H1 (cell line): ENCODE results near the gene GLIPR2. TPM values are rescaled to one million over a fixed set of nuclear protein-coding genes. Genes with fewer than 3 reads are reported as not detected.
"Not testable (repeated sequence)": the region's sequence is repeated elsewhere in the genome, so short reads cannot be mapped to it uniquely, and the experiment has no call there.

Source experiments
- CTCF ChIA-PET: fragments of 300-600 bp; sonication (Branson Sonifier 250); formaldehyde crosslinking; loops from one replicate; lab custom pipeline; 2021; ENCODE audit not compliant: partially characterized antibody; lab: Charles Lee
- POLR2A ChIA-PET: fragments of 300-600 bp; sonication (Branson Sonifier 250); formaldehyde crosslinking; loops from one replicate; lab custom pipeline; 2021; ENCODE audit warnings: inconsistent platforms; ENCODE audit not compliant: partially characterized antibody; lab: Charles Lee
- DNase-seq, 2 experiments: peaks; one replicate each; pipeline versions ENCODE4 v3.0.0 to v3.0.0-alpha.2; 2010 to 2022; ENCODE audit warnings: low spot score in 2 of 2, low read depth in 1 of 2, mixed read lengths in 1 of 2
- FAIRE-seq: peaks from 2 replicates; lab custom pipeline; 2011; peaks lifted over from hg19 to GRCh38; lab: Jason Lieb, UNC
- H2AFZ ChIP-seq: 2 replicates; pipeline ENCODE4 v1.8.1; 2012; ENCODE audit warnings: low read length, inconsistent platforms
- H2AK5ac ChIP-seq: 2 replicates; pipeline ENCODE4 v1.6.1; 2013; ENCODE audit warnings: low read depth, low read length
- H2BK120ac ChIP-seq: replicated peaks from 2 replicates; pipeline ENCODE3; 2013; ENCODE audit warnings: low read depth, low read length, inconsistent platforms
- H2BK12ac ChIP-seq: 2 replicates; pipeline ENCODE4 v1.6.1; 2013; ENCODE audit warnings: low read depth, low read length
- H2BK15ac ChIP-seq: 2 replicates; pipeline ENCODE4 v1.6.1; 2013; ENCODE audit warnings: low read length
- H2BK20ac ChIP-seq: 2 replicates; pipeline ENCODE4 v1.6.1; 2013; ENCODE audit warnings: low read length
- H2BK5ac ChIP-seq: 2 replicates; pipeline ENCODE4 v1.6.1; 2013; ENCODE audit warnings: low read depth, low read length
- H3K14ac ChIP-seq: 2 replicates; pipeline ENCODE4 v1.6.1; 2013; ENCODE audit warnings: inconsistent platforms; ENCODE audit not compliant: insufficient read length
- H3K18ac ChIP-seq: 2 replicates; pipeline ENCODE4 v1.6.1; 2013; ENCODE audit warnings: low read length; ENCODE audit errors: extremely low read depth
- H3K23ac ChIP-seq: 2 replicates; pipeline ENCODE4 v1.6.1; 2013; ENCODE audit warnings: inconsistent platforms; ENCODE audit not compliant: insufficient read length
- H3K23me2 ChIP-seq: 2 replicates; pipeline ENCODE4 v1.6.1; 2013; ENCODE audit warnings: low read depth, low read length
- H3K27ac ChIP-seq: 2 replicates; pipeline ENCODE4 v1.6.1; 2011; ENCODE audit warnings: low read depth, low read length, inconsistent platforms
- H3K27me3 ChIP-seq, 4 experiments: replicated peaks in 1 of 4; 1 replicate in 1 of 4; 2 replicates in 3 of 4; pipeline versions ENCODE4 v1.6.1 to v1.8.1; 2011 to 2013; ENCODE audit warnings: low read length in 3 of 4, mild to moderate bottlenecking in 3 of 4, inconsistent platforms in 2 of 4, mixed read lengths in 2 of 4, moderate library complexity in 1 of 4; ENCODE audit not compliant: control insufficient read depth in 3 of 4, insufficient read depth in 3 of 4; ENCODE audit errors: extremely low read depth in 1 of 4
- H3K36me3 ChIP-seq, 4 experiments: 2 replicates each; pipeline versions ENCODE4 v1.6.1 to v1.8.1; 2011 to 2013; ENCODE audit warnings: mild to moderate bottlenecking in 4 of 4, low read length in 3 of 4, moderate library complexity in 2 of 4, control low read depth in 1 of 4, inconsistent platforms in 1 of 4; ENCODE audit not compliant: insufficient read depth in 4 of 4, control insufficient read depth in 2 of 4
- H3K4ac ChIP-seq: replicated peaks from 2 replicates; pipeline ENCODE3; 2013; ENCODE audit warnings: low read length, low read depth, mixed read lengths, inconsistent platforms; ENCODE audit not compliant: insufficient read length
- H3K4me1 ChIP-seq, 4 experiments: replicated peaks in 1 of 4; 1 replicate in 1 of 4; 2 replicates in 3 of 4; pipeline versions ENCODE4 v1.6.1 to v1.8.1; 2011 to 2013; ENCODE audit warnings: low read length in 3 of 4, inconsistent platforms in 2 of 4, mixed read lengths in 1 of 4; ENCODE audit not compliant: insufficient read depth in 4 of 4, control insufficient read depth in 3 of 4
- H3K4me2 ChIP-seq, 2 experiments: 2 replicates each; pipeline versions ENCODE4 v1.6.1 to v1.8.1; 2011 to 2013; ENCODE audit warnings: low read depth in 2 of 2, low read length in 2 of 2, control low read depth in 1 of 2, inconsistent platforms in 1 of 2, mild to moderate bottlenecking in 1 of 2; ENCODE audit not compliant: insufficient read depth in 1 of 2
- H3K4me3 ChIP-seq, 4 experiments: fragments of 200-600, 300-600 bp in 1 of 4; sonication (generic), shearing (Covaris generic), sonication (Bioruptor Twin) in 1 of 4; 2 replicates each; pipeline versions ENCODE4 v1.5.1 to v1.8.1; 2011 to 2016; ENCODE audit warnings: low read length in 4 of 4, low read depth in 3 of 4, control low read depth in 2 of 4, inconsistent platforms in 2 of 4, mild to moderate bottlenecking in 2 of 4, mixed read lengths in 1 of 4, moderate library complexity in 1 of 4; ENCODE audit not compliant: insufficient read depth in 2 of 4; ENCODE audit errors: extremely low read depth in 1 of 4
- H3K56ac ChIP-seq: replicated peaks from 2 replicates; pipeline ENCODE3; 2013; ENCODE audit warnings: low read depth, mild to moderate bottlenecking, mixed read lengths, low read length, inconsistent platforms; ENCODE audit not compliant: insufficient read length
- H3K79me1 ChIP-seq: 2 replicates; pipeline ENCODE4 v1.6.1; 2013; ENCODE audit warnings: low read depth, low read length, control low read depth
- H3K79me2 ChIP-seq, 2 experiments: 2 replicates each; pipeline versions ENCODE4 v1.6.1 to v1.8.1; 2012 to 2013; ENCODE audit warnings: low read length in 2 of 2, mild to moderate bottlenecking in 2 of 2, inconsistent platforms in 1 of 2; ENCODE audit not compliant: insufficient read depth in 2 of 2, control insufficient read depth in 1 of 2
- H3K9ac ChIP-seq, 4 experiments: replicated peaks in 1 of 4; 1 replicate in 1 of 4; 2 replicates in 3 of 4; pipeline versions ENCODE4 v1.6.1 to v1.8.1; 2011 to 2013; ENCODE audit warnings: low read depth in 3 of 4, low read length in 3 of 4, control low read depth in 2 of 4, mild to moderate bottlenecking in 2 of 4, moderate library complexity in 2 of 4, inconsistent platforms in 1 of 4; ENCODE audit errors: extremely low read depth in 1 of 4
- H3K9me3 ChIP-seq, 2 experiments: 2 replicates each; pipeline versions ENCODE4 v1.6.1 to v1.8.1; 2012 to 2013; ENCODE audit warnings: mild to moderate bottlenecking in 2 of 2, moderate library complexity in 2 of 2, control low read depth in 1 of 2, inconsistent platforms in 1 of 2, low read depth in 1 of 2, low read length in 1 of 2, mixed read lengths in 1 of 2; ENCODE audit not compliant: insufficient read depth in 2 of 2
- H4K20me1 ChIP-seq, 2 experiments: replicated peaks in 1 of 2; 2 replicates each; pipeline versions ENCODE3 to v1.8.1; 2011 to 2013; ENCODE audit warnings: inconsistent platforms in 2 of 2, low read length in 2 of 2, mild to moderate bottlenecking in 1 of 2; ENCODE audit not compliant: insufficient read depth in 2 of 2, control insufficient read depth in 1 of 2
- H4K5ac ChIP-seq: 2 replicates; pipeline ENCODE4 v1.6.1; 2013; ENCODE audit warnings: low read length, low read depth, mixed read lengths, inconsistent platforms; ENCODE audit not compliant: insufficient read length
- H4K8ac ChIP-seq: 2 replicates; pipeline ENCODE4 v1.8.0; 2013; ENCODE audit warnings: mild to moderate bottlenecking, moderate library complexity, low read length, inconsistent platforms; ENCODE audit not compliant: insufficient read depth; ENCODE audit errors: extremely low read depth
- H4K91ac ChIP-seq: replicated peaks from 2 replicates; pipeline ENCODE3; 2013; ENCODE audit warnings: low read length, mixed read lengths, inconsistent platforms; ENCODE audit not compliant: insufficient read length
- WGBS, 2 experiments: shearing (Covaris generic) in 1 of 2; methylation state at CpG; one replicate each; pipeline versions ENCODE4 v1.1.6 to v1.1.7; 2013 to 2015; ENCODE audit warnings: low lambda C conversion rate in 2 of 2, mixed read lengths in 2 of 2, inconsistent platforms in 1 of 2, low coverage in 1 of 2, missing lambda C conversion rate in 1 of 2; ENCODE audit not compliant: insufficient replicate concordance in 2 of 2, insufficient coverage in 1 of 2, insufficient read length in 1 of 2; ENCODE audit errors: extremely low coverage in 1 of 2, missing lambda C conversion rate in 1 of 2; 5-methylcytosine and 5-hydroxymethylcytosine counted together
- polyA plus RNA-seq, 7 experiments: library from polyadenylated mRNA; depleted of rRNA in 3 of 7; stranded (reverse) in 5 of 7; unstranded in 2 of 7; fragments of >200 nt in 5 of 7; fragments of 200-250 nt in 2 of 7; gene quantifications; 1 replicate in 5 of 7; 2 replicates in 1 of 7; 4 replicates in 1 of 7; pipeline versions ENCODE4 v1.2.1 to v1.2.3, GENCODE V29; 2011 to 2013; ENCODE audit warnings: missing spikeins in 2 of 7, mixed read lengths in 2 of 7
- total RNA-seq: library from RNA; stranded (reverse); fragmentation: NEBNext Ultra II Directional; extraction: Animal tissue kit (Norgen Biotek cat#: 25700); gene quantifications from 2 replicates; pipeline ENCODE4 v1.2.1, GENCODE V29; 2021

Gene GLIPR2
- total and polyA plus RNA-seq, 2 of the 8 experiments (the other 6 are each of a cell fraction or from before 2014, with no cell fraction given), result 7.9 to 12.0 TPM

DNA sequence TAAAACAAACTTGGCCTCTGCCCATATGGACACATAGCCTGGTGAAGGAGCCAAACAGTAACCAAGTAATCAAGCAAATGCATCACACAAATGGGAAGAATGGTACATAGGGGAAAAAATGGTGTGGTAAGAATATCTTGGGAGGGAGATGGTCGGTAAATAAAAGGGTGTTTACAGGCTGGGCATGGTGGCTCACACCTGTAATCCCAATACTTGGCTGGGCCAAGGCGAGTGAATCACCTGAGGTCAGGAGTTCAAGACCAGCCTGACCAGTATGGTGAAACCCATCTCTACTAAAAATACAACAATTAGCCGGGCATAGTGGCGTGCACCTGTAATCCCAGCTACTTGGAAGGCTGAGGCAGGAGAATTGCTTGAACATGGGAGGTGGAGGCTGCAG is 23.0 kb downstream of the GLIPR2 start:
- not testable (repeated sequence) for H2BK120ac ChIP-seq, H2BK20ac ChIP-seq, H3K18ac ChIP-seq, H2AFZ ChIP-seq, H4K5ac ChIP-seq, H3K56ac ChIP-seq, H2BK5ac ChIP-seq, H4K20me1 ChIP-seq, H3K9ac ChIP-seq, H3K4me3 ChIP-seq, FAIRE-seq, H2AK5ac ChIP-seq, H3K23me2 ChIP-seq, H3K27ac ChIP-seq, H3K23ac ChIP-seq, H4K8ac ChIP-seq, H3K79me2 ChIP-seq, H4K91ac ChIP-seq, H3K14ac ChIP-seq, H2BK12ac ChIP-seq, H3K4ac ChIP-seq, H3K9me3 ChIP-seq, DNase-seq, H3K79me1 ChIP-seq, H2BK15ac ChIP-seq, H3K4me2 ChIP-seq, H3K36me3 ChIP-seq, H3K27me3 ChIP-seq
- CTCF ChIA-PET, result interaction anchor here (0.6 kb wide), 1 partner anchor 215 kb away, joined by 5 read pairs; no protein-coding TSS in a partner anchor
- peaks cover 11 to 20% (median 15%) of the 10 kb centered on the region in 4 experiments for H3K4me1 ChIP-seq
- POLR2A ChIA-PET, result interaction anchor here (1.9 to 2.9 kb wide), 2 partner anchors 9 to 32 kb away, joined by 4 to 7 read pairs; partner anchors contain the start of gene CLTA
- 93 to 100% methylated on average over 1 to 4 of the region's 4 CpGs for WGBS, 2 experiments

GRCh38 chr9:36160126-36160525 is 23.6 kb downstream of the GLIPR2 start:
- H4K5ac ChIP-seq, H3K56ac ChIP-seq, H3K23me2 ChIP-seq, H3K79me2 ChIP-seq, H3K4ac ChIP-seq, H3K27ac ChIP-seq, H4K91ac ChIP-seq, H2BK12ac ChIP-seq, H3K9ac ChIP-seq, H3K4me3 ChIP-seq, H3K23ac ChIP-seq, H3K79me1 ChIP-seq, H3K36me3 ChIP-seq, H2AFZ ChIP-seq, H2BK5ac ChIP-seq, H2BK120ac ChIP-seq, FAIRE-seq, H4K20me1 ChIP-seq, H3K27me3 ChIP-seq, H2BK20ac ChIP-seq, DNase-seq, H3K14ac ChIP-seq, H4K8ac ChIP-seq, H3K4me2 ChIP-seq, H3K18ac ChIP-seq, H2BK15ac ChIP-seq, H3K9me3 ChIP-seq, H2AK5ac ChIP-seq: not testable (repeated sequence)
- POLR2A ChIA-PET, result interaction anchor here (1.9 to 2.9 kb wide), 2 partner anchors 9 to 31 kb away, joined by 4 to 7 read pairs; partner anchors contain the start of gene CLTA
- CTCF ChIA-PET, result interaction anchor here (0.7 to 1.0 kb wide), 2 partner anchors 30 to 53 kb away, joined by 3 read pairs; no protein-coding TSS in a partner anchor
- H3K4me1 ChIP-seq, result peaks cover 11 to 25% (median 17%) of the 10 kb centered on the region in 4 experiments
- 76% methylated on average over 11 of the region's 11 CpGs; no CpG with 5 or more reads in 1 of the 2 experiments for WGBS, 2 experiments
